ENCODE measurements around the gene TRPM1.

Gene TRPM1

GRCh38 chr15:31116423-31117030 lies 15.0 kb upstream of the TRPM1 start:
- Histone ChIP-seq H3K4me1 (ENCODE audit: control insufficient read depth, insufficient read depth, low read length) (no peaks in the 10 kb centered on the region), H3K27ac (ENCODE audit: low read depth, low read length) (no peak overlapping the region), H3K9ac (ENCODE audit: low read length) (no peak overlapping the region), H3K36me3 (ENCODE audit: control insufficient read depth, insufficient read depth, low read length) (no peaks in the 10 kb centered on the region), H3K9me3 (ENCODE audit: control insufficient read depth, insufficient read depth, low read depth, low read length) (no peaks in the 10 kb centered on the region; the same call in 1 of the 2 replicates), H3K27me3 (ENCODE audit: control insufficient read depth, insufficient read depth, low read length) (no peaks in the 10 kb centered on the region), H3K4me3 (ENCODE audit: low read depth, low read length) (no peak overlapping the region)

DNA sequence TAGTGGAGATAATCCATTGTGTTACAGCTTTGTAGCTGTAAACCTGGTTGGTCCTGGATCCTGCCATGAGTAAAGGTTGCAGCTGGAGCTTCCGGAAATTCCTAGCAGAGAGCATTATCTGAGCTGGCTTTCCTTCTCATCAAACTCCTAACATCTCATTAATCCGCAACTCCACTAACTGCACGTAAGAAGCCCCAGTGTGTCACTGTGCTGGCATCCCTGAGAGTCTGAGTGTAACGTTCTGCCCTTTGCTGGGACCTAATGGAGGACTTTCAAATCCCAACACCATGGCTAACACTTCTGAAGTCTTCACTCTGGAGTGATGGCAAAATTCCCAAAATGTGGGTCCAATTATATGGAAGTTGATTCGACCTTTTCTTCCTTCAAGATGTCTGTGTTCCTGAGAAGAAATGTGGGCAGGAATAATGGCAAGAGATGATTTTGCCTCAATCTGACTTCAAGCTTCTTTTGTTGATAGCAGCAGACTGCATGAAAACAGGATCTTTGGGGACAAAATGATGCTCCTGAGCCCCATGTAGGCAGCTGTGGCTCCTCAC lies 9.6 kb upstream of the TRPM1 start:
- H3K9me3 ChIP-seq (ENCODE audit: control insufficient read depth, insufficient read depth, low read depth, low read length) = no peaks in the 10 kb centered on the region; the same call in 1 of the 2 replicates

DNA sequence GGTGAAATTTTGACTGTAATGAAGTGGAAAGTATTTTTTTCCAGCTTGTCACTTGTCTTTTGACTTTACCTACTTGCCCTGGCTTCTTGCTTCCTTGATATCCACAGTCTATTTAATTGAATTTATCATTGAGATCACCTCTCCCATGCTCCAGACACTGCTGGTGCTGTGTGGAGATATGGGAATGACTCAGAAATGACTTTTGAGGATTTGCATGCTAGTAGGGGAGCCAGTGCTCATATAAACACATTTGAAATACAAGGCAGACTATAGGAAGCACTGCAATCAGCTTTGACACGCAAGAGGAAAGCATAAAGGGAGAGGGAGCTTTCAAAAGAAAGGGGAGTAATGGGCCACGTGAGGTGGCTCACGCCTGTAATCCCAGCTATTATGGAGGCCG lies 7.3 kb upstream of the TRPM1 start:
- H3K4me3 ChIP-seq (ENCODE audit: low read depth, low read length) = no peak overlapping the region
- H3K36me3 ChIP-seq (ENCODE audit: control insufficient read depth, insufficient read depth, low read length) = no peaks in the 10 kb centered on the region
- no peak overlapping the region for H3K9ac ChIP-seq (ENCODE audit: low read length)
- no peak overlapping the region for H3K27ac ChIP-seq (ENCODE audit: low read depth, low read length)
- no peaks in the 10 kb centered on the region for H3K4me1 ChIP-seq (ENCODE audit: control insufficient read depth, insufficient read depth, low read length)
- no peaks in the 10 kb centered on the region; the same call in 1 of the 2 replicates for H3K9me3 ChIP-seq (ENCODE audit: control insufficient read depth, insufficient read depth, low read depth, low read length)
- no peaks in the 10 kb centered on the region for H3K27me3 ChIP-seq (ENCODE audit: control insufficient read depth, insufficient read depth, low read length)

More for the DNA sequence above, 9.6 kb upstream of the TRPM1 start:
- Histone ChIP-seq H3K4me3 (ENCODE audit: low read depth, low read length) (no peak overlapping the region), H3K36me3 (ENCODE audit: control insufficient read depth, insufficient read depth, low read length) (no peaks in the 10 kb centered on the region), H3K9ac (ENCODE audit: low read length) (no peak overlapping the region), H3K4me1 (ENCODE audit: control insufficient read depth, insufficient read depth, low read length) (no peaks in the 10 kb centered on the region), H3K27me3 (ENCODE audit: control insufficient read depth, insufficient read depth, low read length) (no peaks in the 10 kb centered on the region), H3K27ac (ENCODE audit: low read depth, low read length) (no peak overlapping the region)

DNA sequence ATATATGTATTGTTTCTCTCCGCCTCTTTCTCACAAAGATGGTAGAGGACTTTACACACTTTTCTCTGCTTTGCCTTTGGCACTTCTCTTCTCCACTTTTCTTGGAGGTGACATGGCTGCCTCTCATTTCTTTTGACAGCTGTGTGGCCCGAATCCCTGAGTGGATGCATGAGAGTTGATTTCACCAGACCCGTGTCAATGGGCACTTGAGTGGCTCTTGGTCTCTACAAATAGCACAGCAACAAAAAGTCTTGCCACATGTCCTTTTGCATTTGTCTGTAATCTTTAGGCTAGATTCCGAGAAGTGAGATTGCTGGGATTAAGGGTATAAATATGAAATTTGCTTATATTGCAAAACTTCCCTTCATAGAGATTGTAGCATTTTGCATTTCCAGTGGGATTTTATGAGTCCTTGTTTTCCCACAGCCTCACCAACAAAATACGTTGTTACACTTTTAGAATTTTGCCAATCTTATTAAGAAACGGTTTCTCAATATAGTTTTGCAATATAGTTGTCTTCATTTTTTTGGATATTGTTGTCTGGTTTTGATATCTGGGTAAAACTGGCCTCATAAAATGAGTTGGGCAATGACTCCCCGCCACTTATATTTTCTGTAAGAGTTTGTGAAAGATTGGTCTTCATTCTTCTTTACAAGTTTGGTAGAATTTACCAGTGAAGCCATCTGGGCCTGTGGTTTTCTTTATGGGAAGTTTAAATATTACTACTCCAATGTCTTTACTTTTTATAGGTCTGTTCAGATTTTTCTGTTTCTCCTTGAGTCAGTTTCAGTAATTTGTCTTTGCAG lies 5.2 kb upstream of the TRPM1 start:
- no peaks in the 10 kb centered on the region for H3K27me3 ChIP-seq (ENCODE audit: control insufficient read depth, insufficient read depth, low read length)
- no peak overlapping the region for H3K4me3 ChIP-seq (ENCODE audit: low read depth, low read length)
- H3K4me1 ChIP-seq (ENCODE audit: control insufficient read depth, insufficient read depth, low read length) = no peaks in the 10 kb centered on the region; the same call in 1 of the 2 replicates
- H3K9ac ChIP-seq (ENCODE audit: low read length) = no peak overlapping the region
- H3K36me3 ChIP-seq (ENCODE audit: control insufficient read depth, insufficient read depth, low read length) = no peaks in the 10 kb centered on the region
- no peak overlapping the region for H3K27ac ChIP-seq (ENCODE audit: low read depth, low read length)
- no peaks in the 10 kb centered on the region for H3K9me3 ChIP-seq (ENCODE audit: control insufficient read depth, insufficient read depth, low read depth, low read length)

DNA sequence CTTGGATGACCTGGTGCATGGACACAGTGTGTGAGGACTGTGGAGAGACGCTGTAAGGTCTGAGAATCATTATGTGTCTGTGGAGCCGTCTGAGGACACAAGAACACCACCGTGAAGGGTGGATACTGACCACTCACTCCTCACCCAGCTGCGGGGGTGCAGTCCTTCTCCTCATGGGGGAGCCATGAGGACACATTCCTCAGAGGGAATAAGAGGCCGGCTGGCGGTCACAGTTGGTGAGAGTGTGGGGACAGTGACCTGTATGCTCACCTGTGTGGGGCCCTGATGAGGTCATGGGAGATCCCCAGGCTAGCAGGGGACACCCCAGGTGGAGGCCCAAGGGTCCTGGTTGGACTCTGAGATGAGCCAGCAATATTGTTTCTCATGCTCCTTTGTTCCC lies 2.5 kb upstream of the TRPM1 start:
- Histone ChIP-seq H3K36me3 (ENCODE audit: control insufficient read depth, insufficient read depth, low read length) (no peaks in the 10 kb centered on the region), H3K27ac (ENCODE audit: low read depth, low read length) (no peak overlapping the region), H3K4me3 (ENCODE audit: low read depth, low read length) (no peak overlapping the region), H3K9ac (ENCODE audit: low read length) (no peak overlapping the region), H3K27me3 (ENCODE audit: control insufficient read depth, insufficient read depth, low read length) (no peaks in the 10 kb centered on the region), H3K9me3 (ENCODE audit: control insufficient read depth, insufficient read depth, low read depth, low read length) (no peaks in the 10 kb centered on the region), H3K4me1 (ENCODE audit: control insufficient read depth, insufficient read depth, low read length) (peaks cover 11% of the 10 kb centered on the region)

DNA sequence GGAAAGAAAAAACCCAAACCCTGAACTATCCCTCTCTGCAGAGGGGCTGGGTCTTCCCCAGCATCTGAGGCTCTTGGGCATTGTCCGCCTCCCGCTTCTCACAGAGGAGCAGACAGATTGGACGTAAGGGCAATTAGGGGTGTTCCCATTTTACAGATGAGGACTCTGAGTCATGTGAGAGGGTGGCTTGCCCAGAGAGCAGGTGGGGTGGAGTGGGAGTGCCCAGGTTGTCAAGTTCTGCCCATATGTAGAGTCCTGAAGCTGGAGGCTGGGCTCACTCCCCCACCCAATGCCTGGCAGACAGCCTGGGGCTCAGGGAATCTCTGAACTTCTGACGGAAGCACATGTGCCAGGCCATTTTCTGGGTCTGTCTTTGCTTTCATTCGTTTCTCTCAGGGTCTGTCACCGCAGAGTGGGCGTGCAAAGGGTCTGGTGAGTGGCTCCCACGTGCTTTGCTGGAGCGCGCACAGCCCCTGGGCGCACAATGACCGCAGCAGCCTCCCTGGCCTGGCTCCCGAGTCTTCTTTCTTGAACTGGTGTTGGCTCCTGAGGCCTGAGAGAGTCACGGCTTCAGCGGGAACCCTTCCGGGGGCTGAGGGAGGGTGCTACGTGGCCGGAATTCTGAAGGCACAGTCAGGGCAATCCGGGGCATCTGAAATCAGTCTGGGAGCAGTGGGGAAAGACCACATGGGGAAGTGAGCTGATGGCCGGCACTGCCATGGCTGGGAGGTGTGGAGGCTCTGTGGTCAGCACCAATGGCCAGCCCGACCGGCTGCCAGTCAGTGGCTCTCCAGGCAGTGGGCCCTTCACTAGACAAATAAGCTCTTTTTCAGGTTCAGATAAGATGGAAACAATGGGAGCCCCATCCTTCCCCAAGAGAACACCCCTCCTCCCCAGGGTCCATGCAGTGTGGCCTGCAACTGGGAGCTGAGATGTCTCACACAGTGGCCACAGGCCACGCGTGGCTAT lies 1.1 kb upstream of the TRPM1 start:
- Histone ChIP-seq H3K27me3 (ENCODE audit: control insufficient read depth, insufficient read depth, low read length) (no peaks in the 10 kb centered on the region), H3K4me3 (ENCODE audit: low read depth, low read length) (no peak overlapping the region), H3K9me3 (ENCODE audit: control insufficient read depth, insufficient read depth, low read depth, low read length) (no peaks in the 10 kb centered on the region), H3K9ac (ENCODE audit: low read length) (no peak overlapping the region), H3K27ac (ENCODE audit: low read depth, low read length) (no peak overlapping the region), H3K36me3 (ENCODE audit: control insufficient read depth, insufficient read depth, low read length) (no peaks in the 10 kb centered on the region), H3K4me1 (ENCODE audit: control insufficient read depth, insufficient read depth, low read length) (peaks cover 17% of the 10 kb centered on the region)

DNA sequence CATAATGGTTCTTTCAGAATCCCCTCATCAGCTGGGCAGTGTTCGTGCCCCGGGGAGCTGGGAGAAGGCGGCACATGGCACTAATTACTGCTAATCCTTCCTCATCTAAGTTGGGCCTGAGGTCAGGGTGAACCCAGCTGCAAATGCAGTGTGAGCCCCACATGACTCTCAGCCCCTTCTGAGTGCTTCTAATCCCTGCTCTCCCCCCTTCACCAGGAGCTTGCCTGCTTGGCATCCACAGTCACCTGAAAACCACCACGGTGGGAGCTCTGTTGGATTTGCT lies 455 bp upstream of the TRPM1 start:
- no peaks in the 10 kb centered on the region for H3K36me3 ChIP-seq (ENCODE audit: control insufficient read depth, insufficient read depth, low read length)
- H3K4me3 ChIP-seq (ENCODE audit: low read depth, low read length) = no peak overlapping the region
- H3K27me3 ChIP-seq (ENCODE audit: control insufficient read depth, insufficient read depth, low read length) = no peaks in the 10 kb centered on the region
- peaks cover 17% of the 10 kb centered on the region for H3K4me1 ChIP-seq (ENCODE audit: control insufficient read depth, insufficient read depth, low read length)
- no peaks in the 10 kb centered on the region for H3K9me3 ChIP-seq (ENCODE audit: control insufficient read depth, insufficient read depth, low read depth, low read length)
- H3K27ac ChIP-seq (ENCODE audit: low read depth, low read length) = no peak overlapping the region
- no peak overlapping the region for H3K9ac ChIP-seq (ENCODE audit: low read length)

GRCh38 chr15:31100738-31101137 lies 787 bp downstream of the TRPM1 start:
- Histone ChIP-seq H3K9ac (ENCODE audit: low read length) (no peak overlapping the region), H3K4me3 (ENCODE audit: low read depth, low read length) (no peak overlapping the region), H3K36me3 (ENCODE audit: control insufficient read depth, insufficient read depth, low read length) (no peaks in the 10 kb centered on the region), H3K4me1 (ENCODE audit: control insufficient read depth, insufficient read depth, low read length) (peaks cover 17% of the 10 kb centered on the region), H3K27ac (ENCODE audit: low read depth, low read length) (no peak overlapping the region), H3K27me3 (ENCODE audit: control insufficient read depth, insufficient read depth, low read length) (no peaks in the 10 kb centered on the region), H3K9me3 (ENCODE audit: control insufficient read depth, insufficient read depth, low read depth, low read length) (no peaks in the 10 kb centered on the region)

DNA sequence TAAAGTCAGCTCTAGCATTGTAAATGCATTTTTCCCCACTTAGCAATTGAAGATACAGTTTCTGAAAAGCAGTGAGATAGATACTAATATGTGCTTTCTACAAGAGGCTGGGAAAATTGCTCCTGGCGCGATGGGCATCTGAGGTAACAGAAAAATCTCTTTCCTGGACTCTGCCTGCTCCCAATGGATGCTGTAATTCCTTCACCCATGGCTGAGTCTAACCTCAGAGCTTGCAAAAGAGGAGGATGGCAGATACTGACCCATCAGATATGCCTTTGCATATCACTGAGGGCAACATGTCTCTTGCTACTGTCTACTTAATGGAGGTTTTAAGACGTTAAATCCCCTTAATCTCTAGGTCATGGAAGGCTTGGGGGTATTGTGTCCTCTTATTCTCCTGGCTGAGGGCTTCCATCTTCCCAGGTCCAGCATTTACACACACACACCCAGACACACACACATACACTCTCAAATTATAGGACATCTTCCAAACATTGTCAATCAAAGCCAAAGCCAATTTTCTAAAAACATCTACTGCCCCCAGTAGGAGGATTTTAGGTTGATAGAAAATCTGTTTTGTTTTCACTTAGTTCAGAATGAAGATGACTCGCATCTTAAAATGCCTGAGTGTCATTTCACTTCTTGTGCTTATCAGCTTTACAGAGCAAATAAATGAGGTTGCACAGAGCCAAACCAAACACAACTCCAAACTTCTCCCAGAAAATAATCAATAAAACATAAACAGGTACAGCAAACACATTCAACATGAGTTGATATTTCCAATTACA lies 2.4 kb downstream of the TRPM1 start:
- Histone ChIP-seq H3K9me3 (ENCODE audit: control insufficient read depth, insufficient read depth, low read depth, low read length) (no peaks in the 10 kb centered on the region), H3K4me3 (ENCODE audit: low read depth, low read length) (no peak overlapping the region), H3K27me3 (ENCODE audit: control insufficient read depth, insufficient read depth, low read length) (no peaks in the 10 kb centered on the region), H3K36me3 (ENCODE audit: control insufficient read depth, insufficient read depth, low read length) (no peaks in the 10 kb centered on the region), H3K9ac (ENCODE audit: low read length) (no peak overlapping the region), H3K4me1 (ENCODE audit: control insufficient read depth, insufficient read depth, low read length) (peaks cover 17% of the 10 kb centered on the region), H3K27ac (ENCODE audit: low read depth, low read length) (no peak overlapping the region)

DNA sequence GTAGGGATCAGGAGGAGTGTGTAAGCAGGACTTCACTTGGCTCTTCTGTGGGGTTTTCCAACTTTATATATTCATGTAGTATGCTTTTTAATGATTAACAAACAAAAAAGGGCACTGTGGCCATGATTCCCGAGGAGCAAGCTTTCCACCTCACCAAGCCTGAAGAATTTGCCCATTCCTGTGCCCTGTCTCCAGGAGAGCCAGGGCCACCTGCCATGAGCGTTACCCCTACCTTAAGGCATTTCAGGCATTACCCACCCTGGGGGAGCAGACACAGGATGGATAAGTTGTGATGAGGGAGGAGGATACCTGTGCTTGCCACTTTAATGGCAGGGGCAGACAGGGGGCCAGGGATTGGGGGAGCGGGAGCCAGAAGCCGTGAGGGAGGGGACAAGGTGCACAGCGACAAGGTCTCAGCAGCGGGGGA lies 3.0 kb downstream of the TRPM1 start:
- H3K9me3 ChIP-seq (ENCODE audit: control insufficient read depth, insufficient read depth, low read depth, low read length) = no peaks in the 10 kb centered on the region
- no peaks in the 10 kb centered on the region for H3K27me3 ChIP-seq (ENCODE audit: control insufficient read depth, insufficient read depth, low read length)
- no peak overlapping the region for H3K9ac ChIP-seq (ENCODE audit: low read length)
- no peaks in the 10 kb centered on the region for H3K36me3 ChIP-seq (ENCODE audit: control insufficient read depth, insufficient read depth, low read length)
- no peak overlapping the region for H3K4me3 ChIP-seq (ENCODE audit: low read depth, low read length)
- H3K27ac ChIP-seq (ENCODE audit: low read depth, low read length) = no peak overlapping the region
- H3K4me1 ChIP-seq (ENCODE audit: control insufficient read depth, insufficient read depth, low read length) = peaks cover 17% of the 10 kb centered on the region

All from HUES6 (cell line).